Ishikawa (cell line): ENCODE data around the gene KIAA0319L.

Experiments
- CEBPB ChIP-seq: IDR thresholded peaks from 2 replicates; pipeline ENCODE4 v1.6.1; 2012
- CREB1 ChIP-seq: IDR thresholded peaks from 2 replicates; pipeline ENCODE4 v1.6.1; 2012; ENCODE audit warnings: low read depth
- EGR1 ChIP-seq: IDR thresholded peaks from 2 replicates; pipeline ENCODE4 v1.6.1; 2012
- EP300 ChIP-seq: IDR thresholded peaks from 2 replicates; pipeline ENCODE4 v1.6.1; 2012; ENCODE audit warnings: borderline replicate concordance
- FOXM1 ChIP-seq: IDR thresholded peaks from 2 replicates; pipeline ENCODE4 v1.6.1; 2012; ENCODE audit warnings: low read depth, borderline replicate concordance
- MAX ChIP-seq: IDR thresholded peaks from 2 replicates; pipeline ENCODE4 v1.6.1; 2012
- NFIC ChIP-seq: IDR thresholded peaks from 2 replicates; pipeline ENCODE4 v1.6.1; 2012
- RAD21 ChIP-seq: IDR thresholded peaks from 2 replicates; pipeline ENCODE4 v1.6.1; 2012; ENCODE audit warnings: low read depth
- TAF1 ChIP-seq: IDR thresholded peaks from 2 replicates; pipeline ENCODE4 v1.6.1; 2012; ENCODE audit warnings: low read depth, mild to moderate bottlenecking
- TCF12 ChIP-seq: IDR thresholded peaks from 2 replicates; pipeline ENCODE4 v1.6.1; 2012; ENCODE audit warnings: low read depth
- TEAD4 ChIP-seq: IDR thresholded peaks from 2 replicates; pipeline ENCODE4 v1.6.1; 2012
- YY1 ChIP-seq: IDR thresholded peaks from 2 replicates; pipeline ENCODE4 v1.6.1; 2012; ENCODE audit warnings: low read depth
- ZBTB7A ChIP-seq: IDR thresholded peaks from 2 replicates; pipeline ENCODE4 v1.6.1; 2012; ENCODE audit warnings: low read depth
- TF ChIP-seq, protein P1 (sequence below): IDR thresholded peaks from 2 replicates; pipeline ENCODE4 v1.6.1; 2012
- TF ChIP-seq, protein P2 (sequence below): IDR thresholded peaks from 2 replicates; pipeline ENCODE4 v1.6.1; 2012; ENCODE audit warnings: low read depth, mild to moderate bottlenecking

KIAA0319L gene

GRCh38 chr1:35554266-35555211 lies 2.7 kb downstream of the KIAA0319L start:
- TF ChIP-seq TCF12 (no peak), MAX (no peak), FOXM1 (no peak), ZBTB7A (no peak), TAF1 (no peak), CEBPB (no peak), EP300 (no peak), CREB1 (no peak), YY1 (no peak), EGR1 (no peak)
- TF ChIP-seq, protein P1, sequence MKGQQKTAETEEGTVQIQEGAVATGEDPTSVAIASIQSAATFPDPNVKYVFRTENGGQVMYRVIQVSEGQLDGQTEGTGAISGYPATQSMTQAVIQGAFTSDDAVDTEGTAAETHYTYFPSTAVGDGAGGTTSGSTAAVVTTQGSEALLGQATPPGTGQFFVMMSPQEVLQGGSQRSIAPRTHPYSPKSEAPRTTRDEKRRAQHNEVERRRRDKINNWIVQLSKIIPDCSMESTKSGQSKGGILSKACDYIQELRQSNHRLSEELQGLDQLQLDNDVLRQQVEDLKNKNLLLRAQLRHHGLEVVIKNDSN, result no peak
- TF ChIP-seq, protein P2, sequence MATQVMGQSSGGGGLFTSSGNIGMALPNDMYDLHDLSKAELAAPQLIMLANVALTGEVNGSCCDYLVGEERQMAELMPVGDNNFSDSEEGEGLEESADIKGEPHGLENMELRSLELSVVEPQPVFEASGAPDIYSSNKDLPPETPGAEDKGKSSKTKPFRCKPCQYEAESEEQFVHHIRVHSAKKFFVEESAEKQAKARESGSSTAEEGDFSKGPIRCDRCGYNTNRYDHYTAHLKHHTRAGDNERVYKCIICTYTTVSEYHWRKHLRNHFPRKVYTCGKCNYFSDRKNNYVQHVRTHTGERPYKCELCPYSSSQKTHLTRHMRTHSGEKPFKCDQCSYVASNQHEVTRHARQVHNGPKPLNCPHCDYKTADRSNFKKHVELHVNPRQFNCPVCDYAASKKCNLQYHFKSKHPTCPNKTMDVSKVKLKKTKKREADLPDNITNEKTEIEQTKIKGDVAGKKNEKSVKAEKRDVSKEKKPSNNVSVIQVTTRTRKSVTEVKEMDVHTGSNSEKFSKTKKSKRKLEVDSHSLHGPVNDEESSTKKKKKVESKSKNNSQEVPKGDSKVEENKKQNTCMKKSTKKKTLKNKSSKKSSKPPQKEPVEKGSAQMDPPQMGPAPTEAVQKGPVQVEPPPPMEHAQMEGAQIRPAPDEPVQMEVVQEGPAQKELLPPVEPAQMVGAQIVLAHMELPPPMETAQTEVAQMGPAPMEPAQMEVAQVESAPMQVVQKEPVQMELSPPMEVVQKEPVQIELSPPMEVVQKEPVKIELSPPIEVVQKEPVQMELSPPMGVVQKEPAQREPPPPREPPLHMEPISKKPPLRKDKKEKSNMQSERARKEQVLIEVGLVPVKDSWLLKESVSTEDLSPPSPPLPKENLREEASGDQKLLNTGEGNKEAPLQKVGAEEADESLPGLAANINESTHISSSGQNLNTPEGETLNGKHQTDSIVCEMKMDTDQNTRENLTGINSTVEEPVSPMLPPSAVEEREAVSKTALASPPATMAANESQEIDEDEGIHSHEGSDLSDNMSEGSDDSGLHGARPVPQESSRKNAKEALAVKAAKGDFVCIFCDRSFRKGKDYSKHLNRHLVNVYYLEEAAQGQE, result no peak

DNA sequence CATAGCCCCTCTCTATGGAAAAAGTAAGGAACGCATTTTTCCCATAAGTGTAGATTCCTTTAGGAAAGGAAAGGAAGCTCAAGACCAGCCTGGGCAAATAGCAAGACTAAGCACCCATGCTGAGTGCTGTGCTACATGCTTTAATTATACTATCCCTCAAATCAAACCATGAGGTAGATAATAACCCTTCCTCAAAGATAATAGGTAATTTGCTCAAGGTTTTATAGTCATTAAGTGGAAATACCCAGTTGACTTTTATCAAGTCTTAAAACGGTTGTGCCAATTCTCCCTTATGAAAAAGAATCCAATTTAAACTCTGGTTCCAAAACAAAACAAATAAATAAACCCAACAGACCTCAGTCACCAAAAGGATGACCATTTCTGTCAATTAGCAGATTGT lies 3.4 kb downstream of the KIAA0319L start:
- TF ChIP-seq FOXM1 (no peak), CREB1 (no peak), NFIC (no peak), EP300 (no peak), CEBPB (no peak)

DNA sequence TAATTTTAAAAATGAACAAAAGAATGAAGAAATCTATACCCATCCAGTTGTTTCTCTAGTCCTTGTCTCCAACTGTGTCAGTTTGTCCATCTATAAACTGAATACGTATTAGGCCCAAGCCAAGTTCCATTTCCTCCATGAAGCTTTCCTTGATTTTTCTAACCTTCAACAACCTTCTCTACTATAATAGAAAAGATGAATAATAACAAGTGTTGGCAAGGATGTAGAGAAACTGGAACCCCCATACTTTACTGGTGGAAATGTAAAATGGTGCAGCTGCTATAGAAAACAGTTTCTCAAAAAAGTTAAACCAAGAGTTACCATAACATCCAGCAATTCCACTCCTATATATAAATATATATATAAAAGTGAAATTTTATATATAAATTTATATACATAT lies 10.6 kb downstream of the KIAA0319L start:
- TF ChIP-seq TEAD4 (no peak), CEBPB (no peak)

GRCh38 chr1:35544976-35545375 lies 12.2 kb downstream of the KIAA0319L start:
- peak; percentile 82 for TF ChIP-seq CEBPB
- no peak for TF ChIP-seq FOXM1
- TF ChIP-seq, protein P2, result no peak
- peak; percentile 62 for TF ChIP-seq RAD21
- no peak for TF ChIP-seq MAX
- no peak for TF ChIP-seq CREB1
- no peak for TF ChIP-seq EP300
- no peak for TF ChIP-seq TCF12
- no peak for TF ChIP-seq ZBTB7A
- peak; percentile 77 for TF ChIP-seq NFIC

- no peak for TF ChIP-seq ZBTB7A
- TF ChIP-seq, protein P2, result peak; percentile 13; the same call in 1 of the 2 replicates
- TF ChIP-seq YY1, result no peak
- no peak for TF ChIP-seq NFIC
- TF ChIP-seq FOXM1, result no peak
- TF ChIP-seq EP300, result no peak
- no peak for TF ChIP-seq CREB1
- TF ChIP-seq, protein P1, result no peak
- no peak for TF ChIP-seq MAX
These were observed 17.4 kb downstream of the KIAA0319L start for GRCh38 chr1:35539824-35540261.
